Fibroblast of pulmonary artery (primary cell): ENCODE results near the gene NSUN3.

ENCODE experiments used
- DNase-seq: peaks from one replicate; pipeline ENCODE4 v3.0.0-alpha.2; 2010; ENCODE audit warnings: low read depth
- H3K4me3 ChIP-seq: replicated peaks from 2 replicates; pipeline ENCODE4 v1.5.1; 2011; ENCODE audit warnings: low read depth, mild to moderate bottlenecking, control low read depth, low read length, moderate library complexity
- CTCF ChIP-seq: IDR thresholded peaks from 2 replicates; pipeline ENCODE4 v1.5.1; 2011; ENCODE audit warnings: mild to moderate bottlenecking, control low read depth, low read length, inconsistent platforms; ENCODE audit errors: missing control alignments

NSUN3 gene

GRCh38 chr3:94121161-94121560 is 58.3 kb downstream of the NSUN3 start:
- TF ChIP-seq CTCF: no peak
- DNase-seq: no peak
- no peak overlapping the region for H3K4me3 ChIP-seq

GRCh38 chr3:94127115-94127514 is 64.3 kb downstream of the NSUN3 start:
- no peak for DNase-seq
- no peak for TF ChIP-seq CTCF
- H3K4me3 ChIP-seq: no peak overlapping the region

GRCh38 chr3:94130690-94131089 is 67.8 kb downstream of the NSUN3 start:
- no peak overlapping the region for H3K4me3 ChIP-seq
- no peak for TF ChIP-seq CTCF
- DNase-seq: no peak

GRCh38 chr3:94132777-94133176 is 69.9 kb downstream of the NSUN3 start:
- no peak for DNase-seq
- TF ChIP-seq CTCF: no peak
- H3K4me3 ChIP-seq: no peak overlapping the region

GRCh38 chr3:94136133-94136532 is 73.3 kb downstream of the NSUN3 start:
- no peak for TF ChIP-seq CTCF
- DNase-seq: no peak
- no peak overlapping the region for H3K4me3 ChIP-seq

- H3K4me3 ChIP-seq: no peak overlapping the region
- no peak for TF ChIP-seq CTCF
- peak; percentile 4 for DNase-seq
Observed at GRCh38 chr3:94137377-94137776, 74.5 kb downstream of the NSUN3 start.

GRCh38 chr3:94146455-94146854 is 83.6 kb downstream of the NSUN3 start:
- no peak for DNase-seq

More at GRCh38 chr3:94146455-94146854, 83.6 kb downstream of the NSUN3 start:
- no peak overlapping the region for H3K4me3 ChIP-seq
- TF ChIP-seq CTCF: no peak
